Measurements from ENCODE around the gene CAPRIN1. TPM values are rescaled to one million over a fixed set of nuclear protein-coding genes. Genes with fewer than 3 reads are reported as not detected.

The CAPRIN1 gene
- total RNA-seq, 4 donors from 2014 or later: 131 to 207 (median 146) TPM

- no peak for TF ChIP-seq CTCF (IDR thresholded peaks at IDR 0.05; ENCODE audit: low read depth)
Measured at GRCh38 chr11:34148504-34149165, 97.1 kb downstream of the CAPRIN1 start.

GRCh38 chr11:34149274-34149673, 97.7 kb downstream of the CAPRIN1 start:
- TF ChIP-seq CTCF (IDR thresholded peaks at IDR 0.05; ENCODE audit: low read depth): no peak

GRCh38 chr11:34149786-34150185, 98.3 kb downstream of the CAPRIN1 start:
- TF ChIP-seq CTCF (IDR thresholded peaks at IDR 0.05; ENCODE audit: low read depth): no peak

- TF ChIP-seq CTCF (IDR thresholded peaks at IDR 0.05; ENCODE audit: low read depth): no peak
Measured at GRCh38 chr11:34150494-34151151, 99.1 kb downstream of the CAPRIN1 start.

Other genes starting within 250 kb of the CAPRIN1 start
- 10 to 100 TPM; 10.4 to 23.9 (median 19.6) TPM for gene LMO2, start 159.7 kb upstream of the CAPRIN1 start, total RNA-seq
- gene NAT10, start 53.9 kb downstream of the CAPRIN1 start, total RNA-seq: 10 to 100 TPM; 17.7 to 33.6 (median 24.3) TPM

Data from subcutaneous adipose tissue (tissue), 4 donors.